Omental fat pad (tissue), 4 donors: ENCODE measurements around the gene NBAS. TPM values are rescaled to one million over a fixed set of nuclear protein-coding genes. Genes with fewer than 3 reads are reported as not detected.
A peak's percentile ranks its signal among the peaks of the same experiment; 100 is the strongest.

Experiments
- ATAC-seq: fragments of 150-250 bp; one replicate; pipeline ENCODE4 v1.9.1; 2016; ENCODE audit warnings: mild to moderate bottlenecking, moderate library complexity; ENCODE audit not compliant: low FRiP score
- DNase-seq: peaks from one replicate; pipeline ENCODE4 v3.0.0-alpha.2; 2019; ENCODE audit warnings: low spot score
- CTCF ChIP-seq, 3 donors: fragments of 450-650 bp; IDR thresholded peaks; one replicate each; pipeline ENCODE4 v1.5.1; 2016 to 2017; ENCODE audit warnings: antibody characterized with exemption in 3 of 3, mild to moderate bottlenecking in 3 of 3, moderate library complexity in 2 of 3
- total RNA-seq, 4 donors: library from RNA; depleted of rRNA; stranded (reverse); fragments of >200 nt; gene quantifications; one replicate each; pipeline ENCODE4 v1.1.0, GENCODE V29; 2016

Gene NBAS
- total RNA-seq, 4 donors from 2014 or later: 29.4 to 57.7 (median 38.2) TPM

- DNase-seq (no peak), ATAC-seq (no peak)
- no peak for TF ChIP-seq CTCF (IDR thresholded peaks at IDR 0.05)
Measured at GRCh38 chr2:15591373-15591691, 30.2 kb upstream of the NBAS start.

GRCh38 chr2:15588329-15588919 is 27.3 kb upstream of the NBAS start:
- TF ChIP-seq CTCF (IDR thresholded peaks at IDR 0.05): no peak
- ATAC-seq: no peak
- peak; percentile 23 for DNase-seq

- no peak for ATAC-seq
- no peak for TF ChIP-seq CTCF (IDR thresholded peaks at IDR 0.05)
Measured at GRCh38 chr2:15584767-15585469, 23.8 kb upstream of the NBAS start.

DNA sequence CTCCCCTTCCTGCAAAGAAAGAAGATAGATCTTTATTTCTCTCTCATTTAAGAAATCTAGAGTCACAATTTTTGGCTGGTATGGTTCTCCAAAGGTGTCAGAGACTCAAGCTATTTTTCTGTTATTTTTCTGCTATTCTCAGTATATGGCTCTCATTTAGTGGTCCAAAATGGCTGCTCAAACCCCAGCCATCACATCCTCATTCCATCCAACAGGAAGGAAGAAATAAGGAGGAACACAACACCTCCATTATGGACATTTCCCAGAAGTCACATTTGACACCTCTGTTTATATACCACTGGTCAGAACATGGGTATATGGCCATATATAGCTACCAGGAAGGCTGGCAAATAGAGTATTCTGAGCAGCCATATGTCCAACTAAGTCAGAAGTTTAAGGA is 23.2 kb upstream of the NBAS start:
- no peak for ATAC-seq
- DNase-seq: no peak
- no peak for TF ChIP-seq CTCF (IDR thresholded peaks at IDR 0.05)

More at GRCh38 chr2:15584767-15585469, 23.8 kb upstream of the NBAS start:
- DNase-seq: no peak

DNA sequence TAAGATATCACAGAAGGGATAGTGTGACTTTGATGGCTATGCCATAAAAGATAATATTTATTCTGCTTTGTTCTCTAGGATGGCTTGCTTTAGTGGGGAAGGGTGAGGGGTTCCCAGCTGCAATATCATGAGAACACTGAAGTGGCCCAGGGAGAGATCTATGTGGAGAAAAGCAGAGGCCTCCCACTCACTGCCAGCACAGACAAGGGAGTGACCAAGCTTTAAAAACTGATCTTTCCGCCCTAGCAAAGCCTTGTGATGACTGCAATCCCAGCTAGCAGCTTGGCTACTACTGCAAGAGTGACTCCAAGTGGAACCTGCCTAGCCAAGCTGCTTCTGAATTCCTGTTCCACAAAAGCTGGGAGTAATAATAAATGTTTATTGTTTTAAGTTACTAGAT is 22.7 kb upstream of the NBAS start:
- ATAC-seq: no peak
- DNase-seq: no peak
- no peak for TF ChIP-seq CTCF (IDR thresholded peaks at IDR 0.05)

DNA sequence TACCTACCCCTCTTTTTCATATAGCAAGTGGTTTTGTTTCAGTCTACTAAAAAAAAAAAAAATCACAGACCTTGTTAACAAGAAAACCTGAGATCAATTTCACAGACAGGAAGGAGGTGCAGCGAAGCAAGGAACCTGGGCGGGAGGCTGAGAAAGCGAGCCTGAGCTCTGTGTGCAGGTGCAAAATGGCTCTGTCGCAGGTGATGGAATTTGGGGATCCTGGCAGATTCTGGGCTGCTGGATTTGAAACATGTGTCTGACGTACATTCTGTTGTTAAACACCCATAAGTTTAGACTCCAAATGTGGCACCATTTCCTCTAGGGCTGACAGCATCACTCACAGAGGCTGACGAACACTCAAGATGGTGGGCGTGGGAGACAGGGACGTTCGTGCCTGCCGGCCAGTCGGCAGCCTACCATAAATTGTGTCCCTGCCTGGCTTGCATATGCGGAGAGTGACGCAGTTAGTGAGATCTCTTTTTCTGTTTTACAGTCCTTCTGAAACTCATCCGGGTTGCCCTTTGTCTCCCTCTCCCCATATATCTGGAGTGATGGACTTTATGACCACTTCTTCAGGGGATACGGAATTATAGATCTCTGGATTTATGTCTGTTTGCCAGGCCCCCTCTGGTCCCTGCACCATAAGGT is 21.7 kb upstream of the NBAS start:
- TF ChIP-seq CTCF (IDR thresholded peaks at IDR 0.05): no peak
- no peak for ATAC-seq
- no peak for DNase-seq

DNA sequence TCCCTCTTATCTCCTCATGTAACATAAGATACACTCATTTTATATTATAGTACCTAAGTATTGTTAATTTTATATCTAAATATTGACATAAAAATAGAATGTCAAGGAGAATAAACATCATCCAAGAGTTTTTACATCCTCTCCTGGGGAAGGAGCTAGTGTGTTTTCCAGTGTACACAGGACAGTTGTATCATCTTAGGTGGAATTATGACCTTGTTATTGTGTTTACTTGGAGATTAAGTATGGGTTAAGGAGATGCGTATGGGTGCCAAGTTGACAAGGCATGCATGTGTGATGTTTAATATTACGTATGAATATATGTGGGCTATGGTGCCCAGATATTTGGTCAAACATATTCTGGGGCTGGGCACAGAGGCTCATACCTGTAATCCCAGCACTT is 19.3 kb upstream of the NBAS start:
- ATAC-seq (no peak), DNase-seq (no peak)
- no peak for TF ChIP-seq CTCF (IDR thresholded peaks at IDR 0.05)
